GM20000 (cell line): ENCODE data around the gene KLF2.

Experiments
- DNase-seq: peaks from one replicate; pipeline ENCODE4 v3.0.0; 2012; ENCODE audit warnings: low spot score
- CTCF ChIP-seq: IDR thresholded peaks from 2 replicates; pipeline ENCODE4 v1.5.1; 2012; ENCODE audit warnings: mild to moderate bottlenecking, control low read depth; ENCODE audit errors: extremely low read depth, missing control alignments

KLF2 gene

GRCh38 chr19:16366433-16367260 is 42.0 kb downstream of the KLF2 start:
- no peak for TF ChIP-seq CTCF
- DNase-seq: peak; percentile 72

DNA sequence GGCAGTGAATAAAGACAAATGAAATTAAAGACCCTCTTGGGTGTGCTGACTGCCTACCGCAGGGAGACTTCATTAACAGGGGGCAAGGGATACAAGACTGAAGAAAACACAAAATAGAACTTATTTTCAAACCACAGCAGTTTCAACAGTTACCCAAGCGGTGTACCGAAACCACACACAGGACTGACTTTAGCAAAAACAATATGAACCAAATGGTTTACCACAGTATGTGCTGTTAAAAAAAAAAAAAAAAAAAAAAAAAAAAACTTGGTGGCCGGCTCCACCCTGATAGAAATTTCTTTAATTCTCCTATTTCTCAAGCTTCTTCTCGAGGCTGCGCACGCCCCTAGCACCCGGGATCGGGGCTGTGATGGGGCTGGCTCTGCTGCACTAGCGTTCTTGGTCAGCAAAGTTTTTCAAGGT is 42.6 kb downstream of the KLF2 start:
- TF ChIP-seq CTCF: no peak
- peak; percentile 71 for DNase-seq

DNA sequence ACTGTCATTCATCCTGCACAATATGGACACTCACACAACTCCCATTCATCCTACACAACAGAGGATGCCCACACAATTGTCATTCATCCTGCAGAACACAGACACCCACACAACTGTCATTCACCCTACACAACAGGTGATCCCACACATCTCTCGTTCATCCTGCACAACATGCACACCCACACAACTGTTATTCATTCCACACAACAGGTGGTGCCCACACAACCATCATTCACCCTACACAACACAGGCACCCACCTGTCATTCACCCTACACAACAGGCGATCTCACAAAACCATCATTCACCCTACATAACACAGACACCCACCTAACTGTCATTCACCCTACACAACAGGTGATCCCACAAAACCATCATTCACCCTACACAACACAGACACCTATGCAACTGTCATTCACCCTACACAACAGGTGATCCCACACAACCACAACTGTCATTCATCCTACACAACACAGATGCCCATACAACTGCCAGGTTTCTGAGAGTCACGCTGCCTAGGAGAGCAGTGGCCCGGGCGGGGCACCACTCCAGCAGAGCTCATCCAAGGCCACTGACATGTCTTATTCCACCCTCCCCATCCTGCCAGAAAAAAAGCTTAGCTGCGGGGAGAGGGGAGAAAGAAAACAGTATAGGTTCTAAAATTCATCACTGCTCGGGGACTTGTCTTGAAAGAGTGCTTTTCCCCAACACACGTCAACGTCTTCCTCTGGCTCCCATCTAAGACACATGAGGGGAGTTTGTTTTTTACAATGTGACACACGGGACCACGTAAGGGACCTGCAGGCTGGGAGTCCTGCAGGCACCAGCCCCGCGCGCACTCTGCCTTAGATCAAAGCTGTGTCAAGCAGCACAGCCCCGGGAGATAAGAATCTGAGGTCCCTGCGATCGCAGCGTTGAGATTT is 44.0 kb downstream of the KLF2 start:
- DNase-seq: no peak
- no peak for TF ChIP-seq CTCF

- DNase-seq: no peak
- no peak for TF ChIP-seq CTCF
Observed at GRCh38 chr19:16369306-16369663, 44.7 kb downstream of the KLF2 start.

DNA sequence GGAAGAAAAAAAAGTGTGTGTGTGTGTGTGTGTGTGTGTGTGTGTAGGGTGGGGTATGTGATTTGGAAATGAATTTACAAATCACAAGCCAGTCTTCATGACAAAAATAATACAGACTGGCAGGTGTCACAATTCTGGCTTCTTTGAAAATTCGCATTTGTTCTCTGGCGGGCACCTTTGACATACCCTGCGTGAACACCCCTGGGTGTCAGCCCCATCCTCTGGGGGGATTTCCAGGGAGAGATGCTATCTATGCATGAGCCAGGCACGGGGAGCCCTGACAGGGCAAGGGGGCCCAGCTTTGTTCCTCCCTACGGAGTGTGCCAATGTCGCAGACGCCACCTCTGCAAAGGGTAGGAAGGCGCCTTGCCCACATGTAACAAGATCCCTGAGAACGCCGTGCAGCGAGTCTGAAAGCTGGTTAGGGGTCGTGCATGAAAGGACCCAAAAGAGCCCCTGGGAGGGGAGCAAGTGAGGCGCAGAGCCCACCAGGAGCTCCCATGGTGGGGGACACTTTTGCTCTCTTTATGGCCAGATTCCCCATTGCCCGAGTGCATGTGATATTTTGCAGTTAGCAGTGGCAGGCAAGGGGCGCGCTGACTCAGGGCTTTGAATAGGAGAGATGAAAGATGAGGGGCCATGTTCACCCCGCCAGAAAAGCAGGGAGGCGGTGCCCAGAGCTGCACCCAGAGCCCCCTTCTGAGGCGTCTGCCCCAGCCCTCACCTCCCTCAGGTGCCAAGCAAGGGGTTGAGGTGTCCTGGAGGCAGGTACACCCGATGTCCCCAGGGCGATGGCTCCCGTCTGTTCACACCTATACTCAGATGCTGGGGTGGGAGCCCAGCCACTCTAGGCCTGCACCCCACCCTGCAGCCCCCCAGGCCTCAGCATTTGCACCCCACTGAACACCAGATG is 45.3 kb downstream of the KLF2 start:
- no peak for TF ChIP-seq CTCF
- no peak for DNase-seq

- DNase-seq: no peak
- no peak for TF ChIP-seq CTCF
Observed at GRCh38 chr19:16370641-16371391, 46.2 kb downstream of the KLF2 start.
